GM19467 (cell line): ENCODE data around the gene BCAP31.
"Not testable (repeated sequence)": the region's sequence is repeated elsewhere in the genome, so short reads cannot be mapped to it uniquely, and the experiment has no call there.

Experiments
- ATAC-seq: cut with Tn5 transposase; IDR thresholded peaks from one replicate; pipeline ENCODE4 v1.9.1; 2021; ENCODE audit warnings: mild to moderate bottlenecking, moderate library complexity; ENCODE audit not compliant: unreplicated experiment

The BCAP31 gene

DNA sequence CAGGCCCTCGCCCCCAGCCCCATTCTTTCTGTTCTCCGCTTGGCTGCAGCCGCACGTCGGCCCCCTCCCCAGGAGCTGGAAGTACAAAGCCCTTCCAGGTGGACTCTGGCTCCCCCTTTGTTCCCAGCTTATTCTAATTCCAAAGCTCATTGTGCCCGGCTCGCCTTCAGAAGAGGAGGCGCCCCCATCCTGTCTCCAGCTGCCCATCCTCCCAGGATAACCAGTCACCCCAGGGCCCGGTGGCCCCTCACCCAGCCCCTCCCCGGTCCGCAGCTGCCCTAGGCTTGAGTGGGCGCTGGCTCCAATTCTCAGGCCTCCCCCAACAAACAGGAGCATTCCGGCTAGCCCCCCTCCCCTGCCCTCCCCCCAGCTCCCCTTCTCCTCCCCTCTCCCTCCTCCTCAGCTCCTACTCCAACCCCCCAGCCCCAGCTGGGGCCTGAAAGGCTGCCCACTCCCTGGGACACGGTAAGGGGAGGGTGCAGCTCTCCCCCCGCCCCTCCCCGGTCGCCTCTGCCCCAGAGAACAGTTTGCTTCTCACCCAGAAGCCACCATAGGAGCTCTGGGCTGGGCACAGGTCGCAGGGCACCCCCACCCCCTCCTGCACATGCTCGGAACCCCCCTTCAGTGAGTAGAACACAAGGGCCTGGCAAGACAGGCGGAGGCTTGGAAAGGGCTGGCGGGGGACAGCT is 39.6 kb downstream of the BCAP31 start:
- no peak for ATAC-seq

DNA sequence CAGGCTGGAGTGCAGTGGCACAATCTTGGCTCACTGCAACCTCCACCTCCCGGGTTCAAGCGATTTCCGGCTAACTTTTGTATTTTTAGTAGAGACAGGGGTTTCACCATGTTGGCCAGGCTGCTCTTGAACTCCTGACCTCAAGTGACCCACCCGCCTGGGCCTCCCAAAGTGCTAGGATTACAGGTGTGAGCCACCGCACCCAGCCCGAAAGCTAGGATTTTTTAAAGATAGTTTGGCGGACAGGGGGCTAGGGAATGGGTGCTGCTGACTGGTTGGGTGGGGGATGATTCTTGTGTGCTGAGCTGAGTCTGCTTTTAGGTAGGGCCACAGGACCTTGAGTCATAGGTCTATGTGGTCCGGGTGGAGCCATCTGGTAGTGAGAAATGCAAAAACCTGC is 40.7 kb downstream of the BCAP31 start:
- ATAC-seq, result not testable (repeated sequence)

DNA sequence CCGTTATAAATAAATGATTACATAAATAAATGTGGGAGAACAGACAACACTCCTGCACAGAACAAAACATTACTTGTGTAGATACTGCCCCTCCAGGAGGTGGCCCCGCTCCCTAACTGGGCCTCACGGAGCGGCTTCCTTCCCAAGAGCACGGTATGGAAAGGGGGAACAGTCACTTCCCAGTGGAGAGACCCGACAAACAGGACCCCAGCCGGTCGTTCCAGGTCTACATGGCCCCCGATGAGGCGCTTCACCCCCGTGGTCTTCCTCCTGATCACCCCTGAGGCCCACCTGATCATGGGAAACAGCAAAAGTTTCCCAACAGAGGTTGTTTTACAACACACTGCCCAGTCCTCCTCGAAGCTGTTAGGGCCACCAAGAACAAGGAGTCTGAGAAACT is 43.0 kb downstream of the BCAP31 start:
- no peak for ATAC-seq

DNA sequence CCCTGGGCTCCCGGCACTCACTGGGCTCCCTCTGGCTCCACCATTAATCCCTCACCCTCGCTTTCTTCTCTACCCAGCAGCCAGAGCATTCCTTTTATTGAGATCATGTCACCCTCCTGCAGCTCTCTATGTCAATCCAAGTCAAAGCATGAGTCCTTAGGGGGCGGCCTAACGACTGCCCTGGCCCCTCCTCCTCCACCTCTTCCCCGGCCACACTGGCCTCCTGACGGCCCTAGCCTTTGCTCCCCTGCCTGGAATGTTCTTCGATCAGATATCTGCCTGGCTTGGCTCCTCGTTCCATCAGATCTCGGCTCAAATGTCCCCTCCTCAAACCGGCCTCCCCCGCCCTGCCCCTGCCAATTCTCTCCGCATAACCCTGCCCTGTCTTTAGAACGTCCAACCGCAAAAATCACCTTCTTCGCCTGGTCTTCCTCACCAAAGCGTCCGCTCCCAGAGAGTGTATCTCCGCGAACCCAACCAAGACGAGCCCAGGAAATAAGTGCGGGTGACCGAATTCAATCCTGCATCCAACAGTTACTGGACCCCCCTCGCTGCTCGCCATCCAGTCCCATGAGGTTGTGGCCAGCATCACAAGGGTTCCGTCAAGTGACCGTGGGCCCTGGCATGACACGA is 49.9 kb downstream of the BCAP31 start:
- ATAC-seq, result no peak

DNA sequence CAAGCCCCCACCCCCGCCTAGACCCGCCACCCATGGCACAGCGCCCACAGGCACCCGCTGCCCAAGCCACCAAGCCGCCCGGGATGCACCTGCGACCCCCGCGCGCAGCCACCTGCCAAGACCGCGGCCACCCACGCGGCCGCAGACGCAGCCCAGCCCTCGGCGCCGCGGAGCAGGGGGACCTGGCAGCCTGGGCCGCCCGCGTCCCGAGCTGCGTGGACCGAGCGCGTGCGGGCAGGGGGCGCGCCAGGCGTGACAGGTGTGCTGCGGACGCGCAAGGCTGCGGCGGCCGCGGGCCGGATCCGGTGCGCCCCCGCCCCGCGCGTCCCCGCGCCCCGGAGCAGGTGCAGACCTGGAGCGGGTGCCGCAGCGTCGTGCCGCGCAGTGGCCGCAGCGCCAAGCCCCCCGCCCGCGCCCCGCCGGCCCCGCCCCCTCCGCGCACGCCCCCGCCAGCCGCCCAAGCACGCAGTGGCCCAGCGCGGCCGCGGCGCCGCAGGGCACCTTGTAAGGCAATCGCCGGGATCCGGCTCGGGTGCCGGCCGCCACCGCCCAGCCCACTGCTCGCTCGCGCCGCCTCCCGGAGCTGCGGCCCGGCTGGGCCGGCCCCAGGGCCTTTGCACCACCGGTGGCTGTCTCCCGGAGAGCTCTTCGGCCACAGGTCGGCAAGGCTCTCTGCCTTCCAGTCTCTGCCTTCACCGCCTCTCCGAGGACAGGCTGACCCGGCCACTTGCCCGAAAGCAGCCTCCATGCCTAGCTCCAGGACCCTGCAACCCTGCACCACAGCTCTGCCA is 50.6 kb downstream of the BCAP31 start, which contains the start of gene PNCK:
PNCK (minus strand) TSS at position 386 of the 791 bp plus-strand sequence. CDS start 737 bp downstream, outside the sequence.
- ATAC-seq, result no peak

DNA sequence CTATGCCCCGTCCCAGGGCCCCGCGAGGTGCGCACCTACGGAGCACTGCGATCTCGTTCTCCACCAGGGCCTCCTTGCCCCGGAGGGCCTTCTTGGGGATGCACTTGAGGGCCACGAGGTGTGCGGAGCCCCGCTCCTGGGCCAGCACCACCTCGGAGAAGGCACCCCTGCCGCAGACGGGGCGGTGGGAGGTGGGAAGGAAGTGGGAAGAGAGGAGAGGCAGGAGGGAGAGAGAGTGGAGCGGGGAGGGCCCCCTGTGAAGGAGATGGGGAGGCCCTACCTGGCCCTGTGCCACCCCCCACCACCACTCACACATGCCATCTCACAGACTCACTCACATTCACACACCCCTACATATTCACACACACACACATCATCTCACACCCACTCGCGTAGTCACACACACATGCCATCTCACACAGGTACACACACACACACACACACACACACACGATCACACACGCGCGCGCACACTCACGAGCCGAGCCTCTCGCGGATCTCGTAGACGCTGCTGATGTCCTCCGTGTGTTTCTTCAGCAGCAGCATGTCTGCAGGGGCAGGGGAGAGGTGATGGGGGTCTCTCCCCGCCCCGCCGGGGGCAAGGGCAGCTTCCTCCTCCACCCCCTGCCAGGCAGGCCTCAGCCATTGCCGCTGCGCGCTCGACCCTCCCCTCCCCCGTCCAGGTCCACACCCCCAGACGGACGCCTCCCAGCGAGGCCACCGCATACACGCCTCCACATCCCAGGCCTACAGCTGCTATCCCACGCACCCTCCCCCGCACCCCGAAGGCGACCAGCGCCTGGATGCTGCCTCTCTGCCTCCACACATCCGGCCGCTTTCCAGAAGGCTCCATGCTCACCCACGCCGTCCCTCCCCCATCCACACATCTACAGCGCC is 51.4 kb downstream of the BCAP31 start:
- no peak for ATAC-seq

DNA sequence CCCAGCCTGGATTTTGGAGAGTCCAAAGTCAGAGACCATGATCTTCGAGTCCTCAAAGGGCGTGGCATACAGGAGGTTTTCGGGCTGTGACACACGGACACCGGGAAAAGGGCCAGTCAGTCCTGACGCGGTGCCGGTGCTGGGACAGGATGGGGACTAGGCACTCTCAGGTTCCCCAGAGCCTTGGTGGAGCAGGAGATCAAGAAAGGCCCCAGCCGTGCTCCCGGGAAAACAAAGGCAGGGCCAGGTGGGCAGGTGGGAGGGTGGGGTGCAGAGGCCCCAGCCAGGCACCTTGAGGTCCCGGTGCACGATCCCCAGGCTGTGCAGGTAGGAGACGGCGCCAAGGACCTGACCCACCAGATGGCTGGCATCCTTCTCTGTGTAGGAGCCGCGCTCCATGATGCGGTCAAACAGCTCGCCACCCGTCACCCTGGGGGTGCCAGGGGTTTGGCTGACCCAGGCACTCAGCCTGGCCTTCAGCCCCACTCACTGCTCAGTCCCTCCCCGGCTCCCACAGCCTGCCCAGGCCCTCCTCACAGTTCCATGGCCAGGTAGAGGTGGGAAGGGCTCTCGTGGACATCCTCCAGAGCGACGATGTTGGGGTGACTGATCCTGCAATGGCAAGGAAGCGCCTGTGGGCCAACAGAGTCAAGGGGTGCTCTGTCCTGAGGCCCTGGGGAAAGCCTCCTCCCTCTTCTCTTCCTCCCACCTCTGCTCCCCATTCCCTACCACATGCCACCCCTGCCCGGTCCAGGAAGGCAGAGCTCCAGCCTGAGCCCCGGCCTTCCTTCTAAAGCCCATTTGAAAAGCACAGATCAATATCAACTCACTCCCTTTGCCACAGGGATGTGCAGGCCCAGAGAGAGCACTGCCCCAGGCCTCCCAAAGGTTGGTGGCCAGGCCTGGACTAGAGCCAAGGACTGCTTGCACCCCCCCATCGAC is 52.3 kb downstream of the BCAP31 start:
- no peak for ATAC-seq

DNA sequence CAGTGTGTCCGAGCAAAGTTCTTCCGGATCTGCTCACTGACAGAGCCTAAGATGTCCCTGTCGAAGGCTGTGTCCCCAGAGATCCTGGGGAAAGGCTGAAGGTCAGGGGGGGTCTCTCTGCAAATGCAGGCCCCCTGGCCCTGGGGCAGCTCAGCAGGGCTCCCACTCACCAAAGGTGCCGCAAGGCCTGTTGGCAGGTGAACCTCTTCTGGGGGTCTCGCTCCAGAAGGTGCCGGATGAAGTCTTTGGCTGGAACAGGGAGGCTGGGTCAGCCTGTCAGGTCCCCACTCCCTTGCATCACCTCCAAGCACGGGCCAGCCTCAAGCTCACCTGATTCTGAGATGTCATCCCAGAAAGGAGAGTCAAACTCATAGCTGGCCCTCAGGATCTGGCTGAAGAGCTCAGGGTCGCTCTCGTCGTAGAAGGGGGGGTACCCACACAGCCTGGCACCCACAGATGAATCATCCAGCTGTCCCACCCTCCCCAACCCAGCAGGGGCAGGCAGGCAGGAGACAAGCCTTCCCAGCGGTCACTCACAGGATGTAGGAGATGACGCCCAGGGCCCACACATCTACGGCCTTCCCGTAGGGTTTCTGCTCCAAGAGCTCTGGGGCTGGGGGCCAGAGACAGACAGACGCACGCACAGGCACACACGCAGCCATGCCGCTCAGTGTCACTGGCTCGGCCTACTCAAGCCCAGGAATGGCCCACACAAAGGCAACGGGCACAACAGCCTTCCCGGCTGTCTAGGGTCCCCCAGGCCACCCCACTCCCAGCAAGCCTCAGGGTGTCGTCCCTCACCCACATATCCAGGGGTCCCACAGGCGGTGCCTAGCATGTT is 53.2 kb downstream of the BCAP31 start:
- no peak for ATAC-seq

DNA sequence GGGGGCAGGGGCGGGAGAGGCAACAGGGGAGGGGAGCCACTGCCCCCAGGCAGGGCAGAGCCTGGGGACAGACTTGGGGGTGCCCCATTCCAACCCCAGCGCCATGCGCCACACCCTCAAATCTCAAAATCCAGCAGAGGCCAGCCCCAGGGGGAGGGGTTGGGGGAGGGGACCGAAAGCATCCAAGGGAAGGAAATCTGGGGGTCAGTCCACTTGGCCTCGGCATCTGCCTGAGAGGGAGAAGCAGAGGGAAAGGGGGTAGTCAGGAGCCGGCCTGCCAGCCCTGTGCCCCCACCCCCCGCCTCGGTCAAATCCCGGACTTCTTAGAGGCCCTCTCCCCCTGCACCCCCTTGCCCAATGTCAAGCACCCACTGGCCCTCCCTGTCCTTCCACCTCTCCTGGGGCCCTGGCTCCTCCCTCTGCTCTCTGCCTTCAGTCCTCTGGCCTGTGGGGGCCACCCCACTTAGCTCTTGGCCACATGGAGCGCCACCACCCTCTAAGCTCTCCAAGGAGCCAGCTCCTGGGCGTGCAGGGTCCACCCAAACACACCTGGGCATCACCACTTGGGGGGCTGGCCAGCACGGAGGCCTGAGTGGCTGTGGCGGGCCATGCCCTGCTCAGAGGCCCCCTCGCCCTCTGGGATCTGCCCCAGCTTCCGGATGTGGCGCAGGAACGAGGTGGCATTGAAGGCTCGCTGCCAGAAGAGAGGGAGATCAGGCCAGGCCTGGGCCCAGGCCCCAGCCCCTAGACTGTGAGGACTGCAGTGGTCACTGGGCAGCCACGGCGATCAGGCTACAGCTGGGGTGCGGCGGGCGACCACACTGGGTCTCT is 54.1 kb downstream of the BCAP31 start:
- ATAC-seq, result no peak

DNA sequence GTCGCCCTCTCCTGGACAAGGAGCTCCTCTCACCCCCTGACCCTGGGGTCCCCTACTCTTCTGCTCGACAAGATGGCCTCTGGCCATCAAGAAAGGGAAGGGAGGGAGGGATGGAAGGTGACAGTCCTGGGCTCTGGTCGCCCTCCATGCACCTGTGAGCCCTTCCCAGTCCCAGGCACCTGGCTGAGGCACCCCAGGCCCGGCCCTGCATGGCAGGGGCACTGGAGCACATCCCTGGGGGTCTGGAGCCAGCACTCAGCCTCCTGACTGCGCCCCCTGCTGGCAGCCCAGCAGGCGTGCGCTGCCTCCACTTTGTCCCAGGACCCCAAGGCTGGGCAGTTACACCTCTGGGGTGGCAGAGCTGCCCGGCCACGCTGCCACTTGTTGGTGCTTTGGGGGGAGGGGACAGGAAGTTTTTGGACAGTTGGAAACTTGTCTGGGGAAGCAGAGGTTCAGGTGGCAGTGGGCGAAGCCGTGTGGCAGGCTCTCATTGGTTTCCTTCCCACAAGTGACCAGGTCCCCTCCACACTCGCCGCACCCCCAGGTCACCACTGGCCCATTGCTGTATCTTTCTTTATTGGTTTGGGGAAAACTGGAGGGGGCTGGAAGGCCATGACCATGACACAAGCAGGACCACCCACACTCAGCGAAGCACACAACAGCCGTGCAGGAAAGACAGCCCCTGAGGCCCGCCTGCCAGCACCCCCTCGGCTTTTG is 54.9 kb downstream of the BCAP31 start:
- ATAC-seq, result no peak

DNA sequence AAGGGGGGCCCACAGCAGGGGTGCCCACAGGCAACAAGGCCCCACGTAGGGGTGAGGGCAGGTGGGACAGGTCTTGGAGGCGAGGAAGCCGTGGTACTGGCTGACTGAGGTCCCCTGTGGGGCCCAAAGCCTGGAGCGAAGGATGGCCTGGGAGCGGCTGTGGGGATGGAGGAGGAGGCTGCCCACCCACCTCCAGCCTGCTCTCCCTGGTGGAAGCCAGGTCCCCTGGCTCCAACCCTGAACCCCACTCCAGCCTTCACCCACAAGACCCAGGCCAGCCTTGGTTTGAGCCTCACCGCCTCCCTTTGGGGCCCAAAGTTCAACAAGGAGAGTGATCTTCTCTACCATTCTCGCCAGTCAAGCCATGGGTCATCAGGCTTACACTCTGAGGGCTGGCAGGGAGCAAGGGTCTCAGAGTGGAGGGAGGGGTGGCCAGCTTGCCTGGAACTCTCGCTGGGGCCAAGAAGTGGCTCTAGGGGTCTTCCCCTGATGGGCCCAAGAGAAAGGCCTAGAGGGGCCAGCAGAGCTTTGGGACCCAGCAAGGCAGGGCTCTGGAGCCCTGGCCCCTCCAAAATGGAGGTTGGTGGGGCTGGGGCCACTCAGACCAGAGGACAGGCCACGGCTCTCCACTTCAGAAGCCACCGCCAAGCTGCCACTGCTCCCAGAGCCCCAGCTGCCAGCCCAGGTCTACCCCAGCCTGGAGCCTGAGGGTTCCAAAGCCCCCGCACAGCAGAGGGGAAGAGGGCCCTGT is 55.6 kb downstream of the BCAP31 start:
- ATAC-seq, result no peak

DNA sequence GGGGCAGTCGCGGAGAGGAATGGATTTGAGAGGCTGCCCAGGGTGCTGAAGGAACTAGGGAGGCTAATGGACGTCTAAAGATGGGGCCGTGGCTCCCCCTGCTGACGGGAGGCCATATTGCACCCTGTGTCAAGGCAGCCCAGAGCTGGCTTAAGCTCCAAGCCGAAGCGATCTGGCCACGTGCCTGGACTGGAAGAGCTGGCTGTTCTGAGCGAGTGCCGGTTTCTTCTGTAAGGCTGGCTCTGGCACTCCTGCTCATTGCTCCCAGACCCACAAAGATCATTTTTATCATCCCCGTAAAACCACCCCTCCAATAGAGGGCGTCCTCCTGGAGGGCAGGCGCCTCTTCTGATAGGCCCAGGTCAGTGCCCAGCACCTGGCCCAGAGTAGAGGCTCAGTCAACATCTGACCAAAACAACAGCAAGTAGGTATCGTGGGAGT is 56.2 kb downstream of the BCAP31 start:
- ATAC-seq, result no peak

DNA sequence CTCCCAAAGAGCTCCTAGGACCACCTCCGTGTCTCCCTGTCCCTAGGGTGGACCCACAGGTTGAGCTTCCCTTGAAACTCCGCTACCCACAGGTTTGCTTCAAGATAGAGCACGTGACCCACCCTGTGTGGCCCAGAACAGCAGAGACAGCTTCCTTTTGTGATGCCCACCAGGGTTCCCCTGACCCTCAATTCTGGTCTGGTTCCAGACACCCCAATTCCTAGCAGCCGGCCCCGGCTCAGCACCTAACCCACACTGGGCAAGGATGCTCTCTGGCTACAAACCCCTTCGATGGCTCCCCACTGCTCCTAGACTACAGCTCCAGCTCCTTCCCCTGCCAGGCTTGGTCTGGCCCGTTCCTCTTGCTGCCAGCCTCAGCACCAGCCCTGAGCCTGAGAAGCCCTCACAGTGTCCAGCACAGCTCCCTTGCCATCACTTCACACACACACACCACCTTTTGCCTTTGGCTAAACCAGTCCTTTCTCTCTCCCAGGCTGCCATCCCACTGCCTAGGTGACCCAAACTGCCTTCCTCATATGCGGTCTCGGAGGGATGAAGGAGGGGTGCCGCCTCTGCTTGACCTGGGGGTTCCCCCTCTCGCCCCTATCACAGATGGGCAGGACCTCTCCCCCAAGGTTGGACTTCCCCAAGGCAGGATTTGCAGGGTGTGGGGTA is 56.8 kb downstream of the BCAP31 start:
- ATAC-seq, result no peak

DNA sequence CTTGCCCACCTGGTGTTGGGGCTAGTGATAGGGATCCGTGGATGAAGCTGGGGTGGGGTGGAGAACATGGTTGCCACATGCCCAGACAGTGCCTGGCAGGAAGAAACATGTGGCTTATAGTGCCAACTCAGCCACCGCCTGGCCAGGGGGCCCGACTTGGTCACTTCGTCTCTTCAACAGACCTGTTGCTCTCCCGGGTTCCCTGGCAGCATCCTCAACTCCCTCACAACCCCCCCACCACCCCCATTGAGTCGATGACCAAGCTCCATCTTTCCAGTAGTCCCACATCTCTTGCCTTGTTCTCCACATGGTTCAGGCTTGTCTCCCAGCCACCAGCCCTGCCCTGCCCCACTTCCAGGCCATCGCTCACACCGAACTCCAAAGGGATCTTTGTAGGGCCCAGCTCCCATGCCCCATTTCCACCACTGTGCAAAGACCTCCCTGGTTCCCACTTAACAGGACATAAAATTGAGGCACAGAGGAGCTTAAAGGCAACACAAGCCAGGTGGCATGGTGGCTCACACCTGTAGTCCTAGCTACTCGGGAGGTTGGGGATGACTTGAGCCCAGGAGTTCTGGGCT is 58.4 kb downstream of the BCAP31 start:
- no peak for ATAC-seq

DNA sequence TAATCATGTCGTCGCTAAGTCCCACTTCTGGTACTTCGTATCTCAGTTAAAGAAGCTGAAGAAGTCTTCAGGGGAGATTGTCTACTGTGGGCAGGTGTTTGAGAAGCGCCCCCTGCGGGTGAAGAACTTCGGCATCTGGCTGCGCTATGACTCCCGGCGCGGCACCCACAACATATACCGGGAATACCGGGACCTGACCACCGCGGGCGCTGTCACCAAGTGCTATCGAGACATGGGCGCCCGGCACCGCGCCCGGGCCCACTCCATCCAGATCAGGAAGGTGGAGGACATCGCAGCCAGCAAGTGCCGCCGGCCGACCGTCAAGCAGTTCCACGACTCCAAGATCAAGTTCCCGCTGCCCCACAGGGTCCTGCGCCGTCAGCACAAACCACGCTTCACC is 61.9 kb downstream of the BCAP31 start:
- no peak for ATAC-seq

DNA sequence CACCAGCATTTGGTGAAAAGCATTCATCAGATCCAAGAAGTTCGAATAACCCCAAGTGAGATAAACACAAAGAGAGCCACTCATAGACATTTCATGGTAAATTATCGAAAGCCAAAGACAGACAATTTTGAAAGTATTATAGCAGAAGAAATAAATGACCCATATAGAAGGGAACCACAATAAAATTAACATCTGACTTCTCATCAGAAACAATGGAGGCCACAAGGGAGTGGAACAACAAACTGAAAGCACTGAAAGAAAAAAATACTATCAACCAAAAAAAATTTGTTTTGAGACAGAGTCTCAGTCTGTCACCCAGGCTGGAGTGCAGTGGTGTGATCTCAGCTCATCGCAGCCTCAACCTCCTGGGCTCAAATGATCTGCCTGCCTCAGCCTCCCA is 64.9 kb downstream of the BCAP31 start:
- ATAC-seq, result no peak
